Fibroblast of lung (primary cell): ENCODE data around the gene ZNF3. TPM values are rescaled to one million over a fixed set of nuclear protein-coding genes. Genes with fewer than 3 reads are reported as not detected.

ENCODE experiments used
- DNase-seq, 2 donors: peaks; one replicate each; pipeline versions ENCODE4 v3.0.0 to v3.0.0-alpha.2; 2010; ENCODE audit warnings: low read depth in 2 of 2
- H2AFZ ChIP-seq: 2 replicates; pipeline ENCODE4 v1.5.1; 2012; ENCODE audit warnings: low read length, control low read depth, inconsistent platforms
- H3K27ac ChIP-seq: 2 replicates; pipeline ENCODE4 v1.5.1; 2011; ENCODE audit warnings: low read length, control low read depth; ENCODE audit not compliant: insufficient read depth
- H3K27me3 ChIP-seq: 2 replicates; pipeline ENCODE4 v1.5.1; 2011; ENCODE audit warnings: mild to moderate bottlenecking, low read length; ENCODE audit not compliant: control insufficient read depth, insufficient read depth
- H3K36me3 ChIP-seq: 2 replicates; pipeline ENCODE4 v1.5.1; 2011; ENCODE audit warnings: low read length; ENCODE audit not compliant: control insufficient read depth, insufficient read depth
- H3K4me1 ChIP-seq: 2 replicates; pipeline ENCODE4 v1.5.1; 2011; ENCODE audit warnings: low read length; ENCODE audit not compliant: control insufficient read depth, insufficient read depth; ENCODE audit errors: extremely low read depth
- H3K4me2 ChIP-seq: 2 replicates; pipeline ENCODE4 v1.5.1; 2011; ENCODE audit warnings: low read length, control low read depth; ENCODE audit not compliant: insufficient read depth; ENCODE audit errors: extremely low read depth
- H3K4me3 ChIP-seq, 4 experiments: fragments of 200-600 bp in 1 of 4; sonication (generic) in 1 of 4; replicated peaks in 1 of 4; 2 replicates each; pipeline ENCODE4 v1.5.1; 2011 to 2016; ENCODE audit warnings: low read length in 4 of 4, low read depth in 3 of 4, mild to moderate bottlenecking in 3 of 4, control low read depth in 2 of 4, inconsistent platforms in 1 of 4, mixed read lengths in 1 of 4; ENCODE audit not compliant: insufficient read depth in 1 of 4; ENCODE audit errors: control extremely low read depth in 1 of 4
- H3K79me2 ChIP-seq: 2 replicates; pipeline ENCODE4 v1.5.1; 2012; ENCODE audit warnings: mild to moderate bottlenecking, low read length, inconsistent platforms; ENCODE audit not compliant: control insufficient read depth, insufficient read depth
- H3K9ac ChIP-seq: 2 replicates; pipeline ENCODE4 v1.5.1; 2011; ENCODE audit warnings: mild to moderate bottlenecking, low read length, control low read depth; ENCODE audit not compliant: insufficient read depth
- H3K9me3 ChIP-seq: 2 replicates; pipeline ENCODE4 v1.5.1; 2012; ENCODE audit warnings: low read depth, low read length; ENCODE audit not compliant: control insufficient read depth, insufficient read depth
- H4K20me1 ChIP-seq: 2 replicates; pipeline ENCODE4 v1.5.1; 2011; ENCODE audit warnings: low read length; ENCODE audit not compliant: control insufficient read depth, insufficient read depth; ENCODE audit errors: extremely low read depth
- EZH2 ChIP-seq: IDR thresholded peaks from 2 replicates; pipeline ENCODE4 v1.5.1; 2012; ENCODE audit warnings: low read length, control low read depth, mild to moderate bottlenecking; ENCODE audit errors: missing control alignments
- polyA plus RNA-seq, 2 donors: library from polyadenylated mRNA; depleted of rRNA in 1 of 2; stranded (reverse) in 1 of 2; unstranded in 1 of 2; fragments of >200 nt; gene quantifications; 2 replicates each; pipeline ENCODE4 v1.2.1, GENCODE V29; 2011 to 2012; ENCODE audit warnings: missing spikeins in 1 of 2
- total RNA-seq: library from RNA; depleted of rRNA; stranded (reverse); fragments of >200 nt; gene quantifications from 2 replicates; pipeline ENCODE4 v1.2.1, GENCODE V29; 2014
- TF ChIP-seq, protein P1 (sequence below), 2 donors: IDR thresholded peaks in 1 of 2; conservative IDR thresholded peaks in 1 of 2; 1 replicate in 1 of 2; 2 replicates in 1 of 2; pipeline ENCODE4 v1.5.1; 2011 to 2012; ENCODE audit warnings: low read length in 2 of 2, control low read depth in 1 of 2, inconsistent platforms in 1 of 2, low read depth in 1 of 2, mild to moderate bottlenecking in 1 of 2

ZNF3 gene
- total and polyA plus RNA-seq, 2 donors (not counting 1 experiment from before 2014, with no cell fraction given) = 19.7 to 26.8 TPM

DNA sequence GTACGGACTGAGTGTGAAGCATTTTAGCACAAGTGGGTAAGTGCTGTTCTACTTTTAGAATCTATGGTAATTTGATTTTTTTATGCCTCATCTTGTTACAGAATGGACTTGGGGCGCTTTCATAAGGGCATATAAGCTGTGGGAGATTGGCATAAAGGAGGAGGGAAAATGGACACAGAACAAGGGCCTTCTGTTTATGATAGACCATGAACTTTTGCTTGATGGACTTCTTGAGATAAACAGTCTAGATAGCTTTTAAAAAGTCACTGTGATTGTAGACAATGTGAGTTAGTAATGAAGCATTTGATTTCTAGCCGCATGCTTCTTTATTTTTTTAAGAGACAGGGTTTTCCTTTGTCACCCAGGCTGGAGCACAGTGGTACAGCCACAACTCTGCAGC, 29.9 kb downstream of the ZNF3 start:
- DNase-seq = no peak
- no peaks in the 10 kb centered on the region for H4K20me1 ChIP-seq
- TF ChIP-seq, protein P1, sequence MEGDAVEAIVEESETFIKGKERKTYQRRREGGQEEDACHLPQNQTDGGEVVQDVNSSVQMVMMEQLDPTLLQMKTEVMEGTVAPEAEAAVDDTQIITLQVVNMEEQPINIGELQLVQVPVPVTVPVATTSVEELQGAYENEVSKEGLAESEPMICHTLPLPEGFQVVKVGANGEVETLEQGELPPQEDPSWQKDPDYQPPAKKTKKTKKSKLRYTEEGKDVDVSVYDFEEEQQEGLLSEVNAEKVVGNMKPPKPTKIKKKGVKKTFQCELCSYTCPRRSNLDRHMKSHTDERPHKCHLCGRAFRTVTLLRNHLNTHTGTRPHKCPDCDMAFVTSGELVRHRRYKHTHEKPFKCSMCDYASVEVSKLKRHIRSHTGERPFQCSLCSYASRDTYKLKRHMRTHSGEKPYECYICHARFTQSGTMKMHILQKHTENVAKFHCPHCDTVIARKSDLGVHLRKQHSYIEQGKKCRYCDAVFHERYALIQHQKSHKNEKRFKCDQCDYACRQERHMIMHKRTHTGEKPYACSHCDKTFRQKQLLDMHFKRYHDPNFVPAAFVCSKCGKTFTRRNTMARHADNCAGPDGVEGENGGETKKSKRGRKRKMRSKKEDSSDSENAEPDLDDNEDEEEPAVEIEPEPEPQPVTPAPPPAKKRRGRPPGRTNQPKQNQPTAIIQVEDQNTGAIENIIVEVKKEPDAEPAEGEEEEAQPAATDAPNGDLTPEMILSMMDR (conservative IDR thresholded peaks at IDR 0.05 in 1 of 2, IDR thresholded peaks at IDR 0.05 in 1 of 2; ENCODE audit: low read depth in 1 of 2, low read length in 2 of 2) = no peak
- H3K79me2 ChIP-seq = peaks cover 4% of the 10 kb centered on the region
- no peak overlapping the region for H3K4me2 ChIP-seq
- no peak overlapping the region for H3K27ac ChIP-seq
- no peak overlapping the region for H3K9ac ChIP-seq
- no peak overlapping the region for H2AFZ ChIP-seq
- no peaks in the 10 kb centered on the region for H3K27me3 ChIP-seq
- H3K9me3 ChIP-seq = no peaks in the 10 kb centered on the region
- H3K4me3 ChIP-seq = no peak overlapping the region
- H3K36me3 ChIP-seq = no peaks in the 10 kb centered on the region
- peaks cover 5% of the 10 kb centered on the region for H3K4me1 ChIP-seq

DNA sequence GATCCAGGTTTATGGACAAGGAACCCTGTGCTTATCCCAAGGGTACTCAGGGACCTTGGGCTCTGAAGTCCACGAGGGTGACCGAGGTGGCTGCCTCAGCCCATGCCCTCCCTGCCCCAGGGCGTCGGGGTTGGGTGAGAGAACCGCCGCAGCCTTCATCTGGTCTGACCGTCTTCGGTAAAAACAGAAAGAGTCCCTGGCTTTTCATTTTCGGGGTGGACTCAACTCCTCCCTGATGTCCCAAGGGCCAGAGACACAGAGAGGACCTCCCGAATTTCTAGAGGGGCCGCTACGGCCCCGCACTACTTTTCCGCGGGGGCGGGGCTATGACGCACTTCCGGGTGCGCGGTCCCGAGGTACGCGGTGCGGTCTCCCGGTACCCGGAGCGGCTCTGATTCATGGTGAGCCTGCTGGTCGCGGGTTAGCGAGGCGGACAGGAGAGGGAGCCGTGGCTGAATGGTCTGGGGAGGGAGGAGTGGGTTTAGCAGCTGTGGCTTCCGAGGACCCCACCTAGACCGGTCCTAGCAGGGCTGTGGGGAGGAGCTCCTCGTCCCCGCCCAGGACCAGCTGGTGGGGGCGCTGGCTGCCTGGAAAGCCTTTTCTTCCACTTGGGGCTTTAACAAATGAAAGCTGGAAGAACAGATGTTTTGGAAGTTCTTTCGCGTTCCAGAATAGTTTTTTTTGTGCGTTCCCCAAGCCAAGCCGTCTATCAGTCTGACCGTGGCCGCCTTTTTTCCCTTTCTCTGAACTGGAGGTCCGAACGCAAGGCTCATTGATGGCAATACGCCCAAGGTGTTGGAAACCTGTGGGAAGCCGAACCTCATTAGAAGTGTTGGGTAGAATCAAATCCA, 31.9 kb downstream of the ZNF3 start, which contains the start of gene ZSCAN21:
Gene ZSCAN21 (plus strand): TSS at position 334 of the 851 bp plus-strand sequence. CDS start 7,233 bp downstream, outside the sequence.
- Histone ChIP-seq H3K9ac (peak within 1 kb of the TSS; percentile 90), H4K20me1 (no peaks in the 10 kb centered on the region), H3K36me3 (no peaks in the 10 kb centered on the region), H3K27me3 (no peaks in the 10 kb centered on the region), H3K4me2 (peak within 1 kb of the TSS; percentile 84), H3K79me2 (peaks cover 4% of the 10 kb centered on the region), H3K4me1 (peaks cover 5% of the 10 kb centered on the region), H3K27ac (peak within 1 kb of the TSS; percentile 91), H3K4me3 (peak within 1 kb of the TSS; percentile 74 to 99 (median 77)), H3K9me3 (no peaks in the 10 kb centered on the region), H2AFZ (peak within 1 kb of the TSS; percentile 94)
- DNase-seq = peak; percentile 83 to 84
- no peak for TF ChIP-seq EZH2
- TF ChIP-seq, protein P1 (conservative IDR thresholded peaks at IDR 0.05 in 1 of 2, IDR thresholded peaks at IDR 0.05 in 1 of 2; ENCODE audit: low read depth in 1 of 2, low read length in 2 of 2) = peak in 1 of 2 donors; percentile 21

DNA sequence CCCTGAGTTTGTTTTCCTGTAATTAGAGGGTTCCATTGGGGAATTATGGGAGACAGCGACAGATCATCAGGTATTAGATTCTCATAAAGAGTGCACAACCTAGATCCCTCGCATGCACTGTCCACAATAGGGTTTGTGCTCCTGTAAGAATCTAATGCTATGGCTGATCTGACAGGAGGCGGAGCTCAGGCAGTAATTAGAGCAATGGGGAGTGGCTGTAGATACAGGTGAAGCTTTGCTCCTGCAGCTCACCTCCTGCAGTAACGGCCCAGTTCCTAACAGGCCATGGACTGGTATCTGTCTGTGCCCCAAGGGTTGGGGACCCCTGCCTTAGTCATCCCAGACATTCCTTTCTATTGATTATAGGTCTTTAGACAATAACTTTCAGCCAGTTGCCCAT, 32.8 kb downstream of the ZNF3 start:
- DNase-seq = no peak
- Histone ChIP-seq H3K9ac (no peak overlapping the region), H3K4me2 (no peak overlapping the region), H3K27ac (no peak overlapping the region), H3K9me3 (no peaks in the 10 kb centered on the region), H4K20me1 (no peaks in the 10 kb centered on the region), H3K27me3 (no peaks in the 10 kb centered on the region), H3K36me3 (no peaks in the 10 kb centered on the region), H2AFZ (no peak overlapping the region), H3K79me2 (peaks cover 4% of the 10 kb centered on the region), H3K4me3 (no peak overlapping the region), H3K4me1 (peaks cover 5% of the 10 kb centered on the region)
- TF ChIP-seq, protein P1 (conservative IDR thresholded peaks at IDR 0.05 in 1 of 2, IDR thresholded peaks at IDR 0.05 in 1 of 2; ENCODE audit: low read depth in 1 of 2, low read length in 2 of 2) = no peak
- TF ChIP-seq EZH2 = no peak
